GM12873 (cell line): ENCODE results near the gene ALB.

Experiments
- TF ChIP-seq, protein P1 (sequence below): IDR thresholded peaks from 2 replicates; pipeline ENCODE4 v1.5.1; 2012; ENCODE audit warnings: low read depth, mild to moderate bottlenecking, moderate library complexity, low read length, control low read depth; ENCODE audit not compliant: insufficient read depth; ENCODE audit errors: missing control alignments

The ALB gene

GRCh38 chr4:73439991-73440390, 35.9 kb downstream of the ALB start:
- TF ChIP-seq, protein P1, sequence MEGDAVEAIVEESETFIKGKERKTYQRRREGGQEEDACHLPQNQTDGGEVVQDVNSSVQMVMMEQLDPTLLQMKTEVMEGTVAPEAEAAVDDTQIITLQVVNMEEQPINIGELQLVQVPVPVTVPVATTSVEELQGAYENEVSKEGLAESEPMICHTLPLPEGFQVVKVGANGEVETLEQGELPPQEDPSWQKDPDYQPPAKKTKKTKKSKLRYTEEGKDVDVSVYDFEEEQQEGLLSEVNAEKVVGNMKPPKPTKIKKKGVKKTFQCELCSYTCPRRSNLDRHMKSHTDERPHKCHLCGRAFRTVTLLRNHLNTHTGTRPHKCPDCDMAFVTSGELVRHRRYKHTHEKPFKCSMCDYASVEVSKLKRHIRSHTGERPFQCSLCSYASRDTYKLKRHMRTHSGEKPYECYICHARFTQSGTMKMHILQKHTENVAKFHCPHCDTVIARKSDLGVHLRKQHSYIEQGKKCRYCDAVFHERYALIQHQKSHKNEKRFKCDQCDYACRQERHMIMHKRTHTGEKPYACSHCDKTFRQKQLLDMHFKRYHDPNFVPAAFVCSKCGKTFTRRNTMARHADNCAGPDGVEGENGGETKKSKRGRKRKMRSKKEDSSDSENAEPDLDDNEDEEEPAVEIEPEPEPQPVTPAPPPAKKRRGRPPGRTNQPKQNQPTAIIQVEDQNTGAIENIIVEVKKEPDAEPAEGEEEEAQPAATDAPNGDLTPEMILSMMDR, result no peak

GRCh38 chr4:73440653-73441052, 36.6 kb downstream of the ALB start:
- TF ChIP-seq, protein P1, result no peak

DNA sequence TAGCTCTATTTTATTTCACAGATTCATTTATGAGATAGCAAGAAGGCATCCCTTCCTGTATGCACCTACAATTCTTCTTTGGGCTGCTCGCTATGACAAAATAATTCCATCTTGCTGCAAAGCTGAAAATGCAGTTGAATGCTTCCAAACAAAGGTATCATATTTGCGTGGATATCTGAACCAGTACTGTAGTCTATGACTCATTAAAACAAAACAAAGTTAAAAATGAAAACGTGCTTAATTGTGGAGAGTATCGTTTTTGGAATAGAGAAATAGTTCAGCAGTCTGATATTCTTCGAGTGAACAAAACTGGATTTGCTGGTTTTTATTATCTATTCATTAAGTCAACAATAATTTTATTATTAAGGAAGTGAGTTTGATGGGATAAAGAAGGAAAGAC, 38.2 kb downstream of the ALB start:
- TF ChIP-seq, protein P1, result no peak

DNA sequence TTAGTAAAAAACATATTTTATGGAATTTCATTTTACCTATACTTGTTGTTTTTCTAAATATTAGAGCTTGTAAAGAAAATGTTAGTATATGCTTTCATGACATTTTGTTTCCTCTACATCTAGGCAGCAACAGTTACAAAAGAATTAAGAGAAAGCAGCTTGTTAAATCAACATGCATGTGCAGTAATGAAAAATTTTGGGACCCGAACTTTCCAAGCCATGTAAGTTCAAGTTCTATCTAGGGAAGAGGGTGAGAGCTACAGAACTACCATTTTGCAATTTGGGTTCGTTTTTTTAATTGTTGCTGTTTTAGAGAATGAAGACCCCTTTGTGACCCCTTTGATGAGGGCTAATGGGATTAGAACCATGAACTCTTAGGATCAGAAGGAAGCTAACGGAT, 39.1 kb downstream of the ALB start:
- TF ChIP-seq, protein P1, result no peak

- TF ChIP-seq, protein P1, result peak; percentile 0
Observed at GRCh38 chr4:73445383-73446335, 41.6 kb downstream of the ALB start.

GRCh38 chr4:73446336-73446938, 42.4 kb downstream of the ALB start:
- TF ChIP-seq, protein P1, result peak; percentile 73

GRCh38 chr4:73447671-73448070, 43.6 kb downstream of the ALB start:
- TF ChIP-seq, protein P1, result no peak
